ENCODE results near the gene LCE4A.

Gene LCE4A

GRCh38 chr1:152745765-152746444 lies 37.9 kb downstream of the LCE4A start:
- DNase-seq (ENCODE audit: insufficient read length, low spot score) (no peak), FAIRE-seq (no peak)
- no peak for TF ChIP-seq CTCF (IDR thresholded peaks at IDR 0.05; ENCODE audit: insufficient read depth, missing control alignments)

GRCh38 chr1:152747831-152748230 lies 39.9 kb downstream of the LCE4A start:
- FAIRE-seq (no peak), DNase-seq (ENCODE audit: insufficient read length, low spot score) (no peak)
- no peak for TF ChIP-seq CTCF (IDR thresholded peaks at IDR 0.05; ENCODE audit: insufficient read depth, missing control alignments)

GRCh38 chr1:152752225-152752624 lies 44.3 kb downstream of the LCE4A start:
- DNase-seq (ENCODE audit: insufficient read length, low spot score) (no peak), FAIRE-seq (no peak)
- TF ChIP-seq CTCF (IDR thresholded peaks at IDR 0.05; ENCODE audit: insufficient read depth, missing control alignments) = no peak

GRCh38 chr1:152753586-152753985 lies 45.6 kb downstream of the LCE4A start:
- FAIRE-seq (no peak), DNase-seq (ENCODE audit: insufficient read length, low spot score) (no peak)
- no peak for TF ChIP-seq CTCF (IDR thresholded peaks at IDR 0.05; ENCODE audit: insufficient read depth, missing control alignments)

- TF ChIP-seq CTCF (IDR thresholded peaks at IDR 0.05; ENCODE audit: insufficient read depth, missing control alignments) = no peak
- FAIRE-seq = no peak
- DNase-seq (ENCODE audit: insufficient read length, low spot score) = no peak
These were observed 48.9 kb downstream of the LCE4A start for GRCh38 chr1:152756872-152757271.

- FAIRE-seq = no peak
- DNase-seq (ENCODE audit: insufficient read length, low spot score) = no peak
These were observed 49.8 kb downstream of the LCE4A start, which contains the start of gene KPRP for GRCh38 chr1:152757747-152758146. TSS of gene KPRP (plus strand) at chr1:152758025. CDS start at chr1:152759589, 1,564 bp downstream.

More at GRCh38 chr1:152757747-152758146, 49.8 kb downstream of the LCE4A start, which contains the start of gene KPRP:
- no peak for TF ChIP-seq CTCF (IDR thresholded peaks at IDR 0.05; ENCODE audit: insufficient read depth, missing control alignments)
